ENCODE results near the gene JAG2. TPM values are rescaled to one million over a fixed set of nuclear protein-coding genes. Genes with fewer than 3 reads are reported as not detected.

Gene JAG2
- total RNA-seq, 1 experiment from 2014 or later = 12.2 TPM

DNA sequence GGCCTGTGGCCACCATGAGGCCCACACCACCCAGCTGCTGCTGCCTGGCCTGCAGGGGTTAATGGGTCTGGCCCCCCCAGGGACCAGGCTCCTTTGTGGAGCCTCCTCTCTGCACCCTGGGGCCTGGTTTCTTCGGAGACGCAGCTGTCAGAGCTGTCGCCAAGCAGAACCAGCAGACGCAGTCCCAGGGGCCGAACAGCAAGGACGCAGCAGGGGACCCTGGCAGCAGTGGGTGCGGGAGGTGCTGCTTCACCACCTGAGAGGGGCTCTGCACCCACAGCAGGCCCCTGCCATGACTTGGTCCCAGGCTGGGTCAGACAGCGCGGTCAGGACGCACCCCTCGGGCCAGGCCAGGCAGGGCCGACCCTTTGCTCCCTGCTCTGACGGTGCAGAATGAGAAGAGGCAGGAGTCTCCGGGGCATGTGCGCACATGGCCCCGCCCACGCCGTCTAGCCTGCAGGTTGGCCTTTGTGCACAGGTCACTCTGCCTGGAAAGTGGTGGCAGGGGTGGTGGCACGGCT, 30.5 kb downstream of the JAG2 start (continued):
- TF ChIP-seq, protein P1, sequence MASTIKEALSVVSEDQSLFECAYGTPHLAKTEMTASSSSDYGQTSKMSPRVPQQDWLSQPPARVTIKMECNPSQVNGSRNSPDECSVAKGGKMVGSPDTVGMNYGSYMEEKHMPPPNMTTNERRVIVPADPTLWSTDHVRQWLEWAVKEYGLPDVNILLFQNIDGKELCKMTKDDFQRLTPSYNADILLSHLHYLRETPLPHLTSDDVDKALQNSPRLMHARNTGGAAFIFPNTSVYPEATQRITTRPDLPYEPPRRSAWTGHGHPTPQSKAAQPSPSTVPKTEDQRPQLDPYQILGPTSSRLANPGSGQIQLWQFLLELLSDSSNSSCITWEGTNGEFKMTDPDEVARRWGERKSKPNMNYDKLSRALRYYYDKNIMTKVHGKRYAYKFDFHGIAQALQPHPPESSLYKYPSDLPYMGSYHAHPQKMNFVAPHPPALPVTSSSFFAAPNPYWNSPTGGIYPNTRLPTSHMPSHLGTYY (CRISPR knock-in tag; IDR thresholded peaks at IDR 0.05) = no peak
- TF ChIP-seq NFYB (CRISPR knock-in tag; conservative IDR thresholded peaks at IDR 0.05; ENCODE audit: low read depth) (no peak), NR3C1 (CRISPR knock-in tag; conservative IDR thresholded peaks at IDR 0.05; ENCODE audit: low read depth) (no peak), ZNF219 (CRISPR knock-in tag; IDR thresholded peaks at IDR 0.05; ENCODE audit: borderline replicate concordance) (no peak), NFATC4 (CRISPR knock-in tag; IDR thresholded peaks at IDR 0.05) (no peak), MXD4 (CRISPR knock-in tag; IDR thresholded peaks at IDR 0.05; ENCODE audit: borderline replicate concordance) (no peak)

DNA sequence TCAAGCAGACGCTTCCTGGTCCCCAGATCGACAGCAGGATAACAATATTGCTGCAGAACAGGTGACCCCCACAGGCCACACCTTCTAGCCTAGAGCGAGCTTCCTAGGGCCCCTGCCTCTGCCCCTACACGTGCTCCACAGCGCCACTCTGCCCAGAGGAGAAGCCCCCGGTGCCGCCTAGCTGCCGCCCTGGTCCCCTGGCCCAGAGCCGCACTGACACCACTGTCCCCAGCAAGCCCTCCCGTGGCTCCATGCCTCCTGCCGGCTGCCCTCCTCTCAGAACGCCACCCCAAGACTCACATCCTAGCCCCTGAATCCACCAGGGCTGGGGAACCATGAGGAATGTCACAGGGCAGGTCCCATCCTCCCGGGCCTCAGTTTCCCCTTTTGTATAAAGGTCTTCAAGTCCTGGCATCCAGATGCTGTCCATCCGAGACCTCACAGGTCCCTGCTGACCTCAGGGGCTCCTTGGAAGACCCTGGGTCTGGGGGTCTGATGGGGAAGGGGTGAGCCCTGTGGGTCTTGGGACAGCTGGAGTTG, 31.0 kb downstream of the JAG2 start:
- POLR2A ChIA-PET = no interaction called here
- Mint-ChIP-seq H3K36me3 (peaks cover 21% of the 10 kb centered on the region), H3K4me1 (no peaks in the 10 kb centered on the region), H3K27ac (no peak overlapping the region), H3K9me3 (peaks cover 20% of the 10 kb centered on the region), H3K27me3 (ENCODE audit: low read depth) (no peaks in the 10 kb centered on the region), H3K4me3 (no peak overlapping the region)
- ATAC-seq (peak; percentile 82), DNase-seq (ENCODE audit: low spot score) (no peak)
- CTCF ChIA-PET = interaction anchor here (0.6 to 2.1 kb wide), 7 partner anchors 8 to 152 kb away, joined by 3 to 14 read pairs (median 4); no protein-coding TSS in a partner anchor
- no peak for TF ChIP-seq GRHL2 (CRISPR knock-in tag; IDR thresholded peaks at IDR 0.05; ENCODE audit: insufficient replicate concordance, severe bottlenecking)
- TF ChIP-seq SMAD4 (CRISPR knock-in tag; IDR thresholded peaks at IDR 0.05) = no peak
- TF ChIP-seq MYBL2 (CRISPR knock-in tag; IDR thresholded peaks at IDR 0.05) = no peak
- TF ChIP-seq, protein P2, sequence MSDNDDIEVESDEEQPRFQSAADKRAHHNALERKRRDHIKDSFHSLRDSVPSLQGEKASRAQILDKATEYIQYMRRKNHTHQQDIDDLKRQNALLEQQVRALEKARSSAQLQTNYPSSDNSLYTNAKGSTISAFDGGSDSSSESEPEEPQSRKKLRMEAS (CRISPR knock-in tag; IDR thresholded peaks at IDR 0.05) = no peak
- TF ChIP-seq, protein P3, sequence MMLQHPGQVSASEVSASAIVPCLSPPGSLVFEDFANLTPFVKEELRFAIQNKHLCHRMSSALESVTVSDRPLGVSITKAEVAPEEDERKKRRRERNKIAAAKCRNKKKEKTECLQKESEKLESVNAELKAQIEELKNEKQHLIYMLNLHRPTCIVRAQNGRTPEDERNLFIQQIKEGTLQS (CRISPR knock-in tag; conservative IDR thresholded peaks at IDR 0.05) = no peak
- no peak for TF ChIP-seq ZNF317 (CRISPR knock-in tag; IDR thresholded peaks at IDR 0.05; ENCODE audit: borderline replicate concordance, low read depth)
- TF ChIP-seq, protein P4, sequence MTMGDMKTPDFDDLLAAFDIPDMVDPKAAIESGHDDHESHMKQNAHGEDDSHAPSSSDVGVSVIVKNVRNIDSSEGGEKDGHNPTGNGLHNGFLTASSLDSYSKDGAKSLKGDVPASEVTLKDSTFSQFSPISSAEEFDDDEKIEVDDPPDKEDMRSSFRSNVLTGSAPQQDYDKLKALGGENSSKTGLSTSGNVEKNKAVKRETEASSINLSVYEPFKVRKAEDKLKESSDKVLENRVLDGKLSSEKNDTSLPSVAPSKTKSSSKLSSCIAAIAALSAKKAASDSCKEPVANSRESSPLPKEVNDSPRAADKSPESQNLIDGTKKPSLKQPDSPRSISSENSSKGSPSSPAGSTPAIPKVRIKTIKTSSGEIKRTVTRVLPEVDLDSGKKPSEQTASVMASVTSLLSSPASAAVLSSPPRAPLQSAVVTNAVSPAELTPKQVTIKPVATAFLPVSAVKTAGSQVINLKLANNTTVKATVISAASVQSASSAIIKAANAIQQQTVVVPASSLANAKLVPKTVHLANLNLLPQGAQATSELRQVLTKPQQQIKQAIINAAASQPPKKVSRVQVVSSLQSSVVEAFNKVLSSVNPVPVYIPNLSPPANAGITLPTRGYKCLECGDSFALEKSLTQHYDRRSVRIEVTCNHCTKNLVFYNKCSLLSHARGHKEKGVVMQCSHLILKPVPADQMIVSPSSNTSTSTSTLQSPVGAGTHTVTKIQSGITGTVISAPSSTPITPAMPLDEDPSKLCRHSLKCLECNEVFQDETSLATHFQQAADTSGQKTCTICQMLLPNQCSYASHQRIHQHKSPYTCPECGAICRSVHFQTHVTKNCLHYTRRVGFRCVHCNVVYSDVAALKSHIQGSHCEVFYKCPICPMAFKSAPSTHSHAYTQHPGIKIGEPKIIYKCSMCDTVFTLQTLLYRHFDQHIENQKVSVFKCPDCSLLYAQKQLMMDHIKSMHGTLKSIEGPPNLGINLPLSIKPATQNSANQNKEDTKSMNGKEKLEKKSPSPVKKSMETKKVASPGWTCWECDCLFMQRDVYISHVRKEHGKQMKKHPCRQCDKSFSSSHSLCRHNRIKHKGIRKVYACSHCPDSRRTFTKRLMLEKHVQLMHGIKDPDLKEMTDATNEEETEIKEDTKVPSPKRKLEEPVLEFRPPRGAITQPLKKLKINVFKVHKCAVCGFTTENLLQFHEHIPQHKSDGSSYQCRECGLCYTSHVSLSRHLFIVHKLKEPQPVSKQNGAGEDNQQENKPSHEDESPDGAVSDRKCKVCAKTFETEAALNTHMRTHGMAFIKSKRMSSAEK (CRISPR knock-in tag; IDR thresholded peaks at IDR 0.05; ENCODE audit: borderline replicate concordance) = no peak
- TF ChIP-seq RORB (CRISPR knock-in tag; IDR thresholded peaks at IDR 0.05) = no peak
- no peak for TF ChIP-seq NFATC4 (CRISPR knock-in tag; IDR thresholded peaks at IDR 0.05)
- no peak for TF ChIP-seq ATF1 (CRISPR knock-in tag; IDR thresholded peaks at IDR 0.05)
- TF ChIP-seq, protein P5, sequence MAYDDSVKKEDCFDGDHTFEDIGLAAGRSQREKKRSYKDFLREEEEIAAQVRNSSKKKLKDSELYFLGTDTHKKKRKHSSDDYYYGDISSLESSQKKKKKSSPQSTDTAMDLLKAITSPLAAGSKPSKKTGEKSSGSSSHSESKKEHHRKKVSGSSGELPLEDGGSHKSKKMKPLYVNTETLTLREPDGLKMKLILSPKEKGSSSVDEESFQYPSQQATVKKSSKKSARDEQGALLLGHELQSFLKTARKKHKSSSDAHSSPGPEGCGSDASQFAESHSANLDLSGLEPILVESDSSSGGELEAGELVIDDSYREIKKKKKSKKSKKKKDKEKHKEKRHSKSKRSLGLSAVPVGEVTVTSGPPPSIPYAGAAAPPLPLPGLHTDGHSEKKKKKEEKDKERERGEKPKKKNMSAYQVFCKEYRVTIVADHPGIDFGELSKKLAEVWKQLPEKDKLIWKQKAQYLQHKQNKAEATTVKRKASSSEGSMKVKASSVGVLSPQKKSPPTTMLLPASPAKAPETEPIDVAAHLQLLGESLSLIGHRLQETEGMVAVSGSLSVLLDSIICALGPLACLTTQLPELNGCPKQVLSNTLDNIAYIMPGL (CRISPR knock-in tag; IDR thresholded peaks at IDR 0.05) = no peak
- no peak for TF ChIP-seq GABPB1 (CRISPR knock-in tag; IDR thresholded peaks at IDR 0.05)
- TF ChIP-seq, protein P6, sequence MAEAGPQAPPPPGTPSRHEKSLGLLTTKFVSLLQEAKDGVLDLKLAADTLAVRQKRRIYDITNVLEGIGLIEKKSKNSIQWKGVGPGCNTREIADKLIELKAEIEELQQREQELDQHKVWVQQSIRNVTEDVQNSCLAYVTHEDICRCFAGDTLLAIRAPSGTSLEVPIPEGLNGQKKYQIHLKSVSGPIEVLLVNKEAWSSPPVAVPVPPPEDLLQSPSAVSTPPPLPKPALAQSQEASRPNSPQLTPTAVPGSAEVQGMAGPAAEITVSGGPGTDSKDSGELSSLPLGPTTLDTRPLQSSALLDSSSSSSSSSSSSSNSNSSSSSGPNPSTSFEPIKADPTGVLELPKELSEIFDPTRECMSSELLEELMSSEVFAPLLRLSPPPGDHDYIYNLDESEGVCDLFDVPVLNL (CRISPR knock-in tag; IDR thresholded peaks at IDR 0.05; ENCODE audit: borderline replicate concordance, low read depth) = no peak
- TF ChIP-seq PRRX2 (CRISPR knock-in tag; IDR thresholded peaks at IDR 0.05) = no peak
- TF ChIP-seq FOXK1 (CRISPR knock-in tag; IDR thresholded peaks at IDR 0.05) = no peak
- TF ChIP-seq ESRRA (CRISPR knock-in tag; IDR thresholded peaks at IDR 0.05; ENCODE audit: borderline replicate concordance) = no peak

Measured in WTC11 (cell line).